Smooth muscle cell of the brain vasculature (primary cell): Measurements from ENCODE around the gene PARM1.

Source experiments
- DNase-seq: peaks from one replicate; pipeline ENCODE4 v3.0.0-alpha.2; 2012; ENCODE audit warnings: low read depth, low spot score

The PARM1 gene

DNA sequence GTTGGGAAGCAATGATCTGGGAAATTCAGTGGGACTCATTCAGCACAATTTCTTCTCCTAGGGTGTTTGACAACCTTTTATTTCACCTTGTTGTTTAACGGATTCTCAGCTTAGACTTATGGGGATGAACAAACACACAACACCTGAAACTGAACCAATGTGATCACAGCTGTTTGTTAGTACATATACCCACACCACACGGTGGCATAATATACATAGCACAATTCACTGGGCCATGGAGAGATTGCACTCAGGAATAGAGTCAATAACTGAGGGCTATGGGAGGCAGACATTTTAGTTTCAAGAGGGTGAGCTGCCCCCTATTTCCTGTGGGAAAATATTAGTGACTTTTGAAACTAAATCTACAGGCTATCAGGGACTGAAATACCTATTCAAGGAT lies 148.0 kb downstream of the PARM1 start:
- DNase-seq = no peak

DNA sequence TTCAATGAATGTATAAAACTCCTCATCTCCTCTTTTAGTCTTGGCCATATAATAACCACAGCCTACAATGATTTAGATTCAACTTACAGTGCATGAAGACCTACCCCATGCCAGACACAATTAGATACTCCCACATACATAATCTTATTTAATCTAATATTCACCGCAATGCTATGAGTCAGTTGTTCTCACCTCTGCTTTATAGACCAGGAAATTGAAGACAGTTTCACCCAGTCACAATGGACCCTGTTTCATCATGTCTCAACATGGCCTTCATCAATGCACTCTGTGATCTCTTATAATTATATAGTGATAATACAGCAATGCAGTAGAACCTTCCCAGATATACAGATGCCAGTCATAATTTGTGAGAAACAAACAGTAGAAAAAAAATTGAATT lies 148.6 kb downstream of the PARM1 start:
- no peak for DNase-seq

DNA sequence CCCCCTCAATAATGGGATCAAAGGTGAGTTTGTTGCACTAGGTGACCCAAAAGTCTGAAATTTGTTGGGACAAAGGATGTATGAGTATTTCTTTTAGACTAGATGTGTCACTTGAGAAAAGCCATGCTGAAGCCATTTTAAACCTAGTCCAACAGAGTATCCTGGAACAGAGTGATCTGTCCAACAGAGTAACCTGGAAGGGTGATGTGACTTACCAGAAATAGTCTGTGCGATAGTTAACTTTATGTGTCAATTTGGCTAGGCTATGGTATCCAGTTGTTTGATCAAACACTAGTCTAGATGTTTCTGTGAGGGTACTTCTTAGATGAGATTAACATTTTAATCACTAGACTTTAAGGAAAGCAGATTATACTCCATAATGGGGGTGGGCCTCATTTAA lies 154.5 kb downstream of the PARM1 start:
- no peak for DNase-seq

DNA sequence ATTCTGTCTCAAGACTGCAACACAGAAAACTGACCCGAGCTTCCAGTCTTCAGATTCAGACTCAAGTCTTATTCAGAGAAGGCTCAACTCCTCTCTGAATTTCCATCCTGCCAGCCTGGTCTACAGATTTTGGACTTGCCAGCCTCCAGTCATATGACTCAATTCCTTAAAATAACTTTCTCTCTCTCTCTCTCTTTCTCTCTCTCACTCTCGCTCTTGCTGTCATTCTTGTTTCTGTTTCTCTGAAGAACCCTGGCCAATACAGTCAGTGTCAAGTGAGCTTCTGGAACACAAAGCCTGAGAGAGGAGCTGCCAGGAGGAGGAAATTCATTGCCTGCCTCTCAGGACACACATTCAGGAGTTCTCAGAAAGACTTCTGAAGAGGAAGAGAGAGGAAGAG lies 154.9 kb downstream of the PARM1 start:
- DNase-seq = no peak

DNA sequence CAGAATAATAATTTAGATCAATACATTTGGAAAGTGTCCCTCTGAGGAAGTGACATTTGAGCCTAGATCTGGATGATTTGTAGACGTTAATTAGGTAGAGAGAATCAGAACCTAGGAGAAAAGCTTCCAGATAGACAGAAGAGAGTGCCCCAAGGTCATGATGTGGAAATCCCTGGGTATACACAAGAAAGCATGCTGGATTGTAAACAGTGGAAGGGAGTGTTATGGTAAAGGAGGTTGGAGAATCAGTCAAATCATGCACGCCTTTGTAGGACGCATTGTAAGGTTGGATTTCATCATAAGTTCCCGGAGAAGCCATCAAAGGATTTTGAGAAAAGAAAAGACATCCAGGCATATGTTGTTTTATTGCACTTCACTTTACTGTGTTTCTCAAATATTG lies 156.3 kb downstream of the PARM1 start:
- DNase-seq = no peak

DNA sequence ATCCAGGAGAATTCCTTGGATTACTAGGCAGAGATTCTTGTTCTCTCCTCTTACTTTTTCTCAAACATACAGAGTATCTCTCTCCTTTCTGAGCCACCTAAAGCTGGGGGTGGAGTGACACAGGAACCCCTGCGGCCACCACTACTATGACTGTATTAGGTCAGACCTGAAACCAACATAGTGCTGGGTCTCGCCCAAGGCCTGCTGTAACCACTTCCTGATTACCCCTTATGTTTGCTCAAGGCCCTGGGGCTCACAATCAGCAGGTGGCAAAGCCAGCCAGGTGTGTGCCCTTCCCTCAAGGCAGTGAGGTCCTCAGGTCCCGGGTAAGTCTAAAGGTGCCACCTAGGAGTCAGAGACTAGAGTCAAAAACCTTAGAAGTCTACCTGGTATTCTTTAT lies 166.4 kb downstream of the PARM1 start:
- DNase-seq = no peak
